ENCODE data around the gene ZNF451.

GRCh38 chr6:57198926-57199636 lies 109.1 kb downstream of the ZNF451 start:
- TF ChIP-seq CTCF (IDR thresholded peaks at IDR 0.05; ENCODE audit: insufficient read depth, low read depth, low read length) = no peak
- no peak for TF ChIP-seq EZH2 (IDR thresholded peaks at IDR 0.05; ENCODE audit: insufficient read depth, low read length)

All from astrocyte (in vitro differentiated cells and primary cell).